GM18868 (cell line): Measurements from ENCODE around the gene CNTRL.

Experiments
- ATAC-seq: cut with Tn5 transposase; IDR thresholded peaks from one replicate; pipeline ENCODE4 v1.9.1; 2021; ENCODE audit warnings: mild to moderate bottlenecking, moderate library complexity; ENCODE audit not compliant: unreplicated experiment

CNTRL gene

DNA sequence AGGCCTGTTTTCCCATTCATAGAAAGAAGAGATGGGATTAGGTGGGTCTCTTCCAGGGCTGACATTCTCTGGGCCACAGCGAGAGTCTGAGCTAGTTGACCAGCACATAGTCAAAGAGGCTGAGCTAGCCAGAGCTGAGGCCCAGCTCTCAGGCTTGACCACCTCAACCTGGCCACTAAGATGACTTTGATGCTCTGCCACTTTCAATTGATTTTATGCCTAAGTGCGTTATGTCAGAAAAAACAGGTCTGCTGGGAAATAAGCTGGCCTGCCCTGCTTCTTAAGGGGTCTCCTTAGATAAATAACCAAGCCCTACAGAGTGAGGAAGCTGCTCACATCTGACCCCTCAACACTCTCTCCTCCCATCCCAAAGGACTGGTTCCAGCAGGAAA is 146.9 kb downstream of the CNTRL start:
- ATAC-seq: no peak

DNA sequence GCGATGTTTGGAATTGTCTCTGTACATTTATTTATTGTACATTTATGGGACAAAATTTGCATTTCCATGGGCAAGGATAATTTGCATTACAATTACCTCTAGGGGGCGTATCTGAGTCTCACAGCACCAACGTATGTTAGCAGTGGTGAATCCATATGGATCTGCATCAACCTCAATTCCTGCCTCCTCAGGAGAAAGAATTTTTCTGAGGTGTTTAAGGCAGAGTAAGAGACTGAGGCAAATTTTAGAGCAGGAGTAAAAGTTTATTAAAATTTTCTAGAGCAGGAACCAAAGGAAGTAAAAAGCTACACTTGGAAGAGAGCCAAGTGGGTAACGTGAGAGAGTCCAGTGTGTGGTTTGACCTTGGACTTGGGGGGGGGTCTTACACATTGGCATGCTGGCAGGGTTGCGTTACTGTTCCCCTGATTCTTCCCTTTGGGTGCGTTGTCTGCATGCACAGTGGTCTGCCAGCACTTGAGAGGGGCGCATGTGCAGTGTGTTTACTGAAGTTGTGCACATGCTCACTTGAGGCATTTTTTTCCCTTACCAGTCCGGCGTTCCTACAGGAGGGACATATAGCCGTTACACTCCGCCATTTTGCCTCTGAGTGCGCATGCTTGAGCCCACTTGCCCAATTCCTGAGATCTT is 147.9 kb downstream of the CNTRL start:
- ATAC-seq: no peak

DNA sequence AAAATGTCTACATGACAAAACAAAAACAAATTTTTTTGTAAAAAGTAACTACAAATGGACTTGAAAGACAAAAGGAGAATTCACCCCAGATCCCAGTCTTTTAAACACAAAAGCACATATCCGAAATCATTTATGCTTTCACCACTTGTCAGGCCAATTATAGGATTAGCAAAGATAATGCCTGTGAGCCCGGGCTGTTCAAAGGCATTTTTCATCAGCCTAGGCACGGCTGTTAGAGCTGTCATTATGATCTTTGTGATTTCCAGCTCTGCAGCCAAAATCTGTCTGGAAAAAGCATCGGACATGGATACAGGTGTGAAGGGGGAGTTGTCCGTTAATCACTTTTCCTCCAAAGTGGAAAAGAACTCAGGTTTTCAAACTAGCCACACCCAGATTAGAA is 150.5 kb downstream of the CNTRL start:
- ATAC-seq: no peak

DNA sequence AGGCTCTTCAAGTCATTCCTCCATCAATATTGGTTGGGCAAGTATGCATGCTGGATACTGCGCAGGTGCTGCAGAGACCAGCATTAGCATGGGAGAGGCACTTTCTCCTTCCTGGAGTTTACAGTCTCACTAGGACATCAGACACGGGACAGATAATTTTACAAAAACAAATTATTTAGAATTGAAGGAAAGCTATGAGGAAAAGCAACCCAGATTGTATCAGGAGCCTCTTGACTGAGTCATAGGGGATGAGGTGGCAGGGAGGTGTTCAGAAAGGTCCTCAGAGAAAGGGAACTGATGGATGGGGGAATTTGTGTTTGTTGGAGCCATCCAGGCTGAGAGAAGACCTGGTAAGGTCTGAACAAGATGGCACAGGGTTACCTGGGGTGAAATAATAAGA is 151.4 kb downstream of the CNTRL start:
- ATAC-seq: no peak
